ENCODE measurements around the gene TRAF2.

TRAF2 gene

GRCh38 chr9:136946228-136947027, 60.1 kb downstream of the TRAF2 start:
- ATAC-seq: no peak
- TF ChIP-seq TSHZ2 (CRISPR knock-in tag; IDR thresholded peaks at IDR 0.05): no peak
- no peak for TF ChIP-seq POU6F1 (CRISPR knock-in tag; IDR thresholded peaks at IDR 0.05; ENCODE audit: borderline replicate concordance, low read depth)
- no peak for TF ChIP-seq ISL1 (CRISPR knock-in tag; IDR thresholded peaks at IDR 0.05)
- TF ChIP-seq ZFP3 (CRISPR knock-in tag; IDR thresholded peaks at IDR 0.05): no peak
- no peak for TF ChIP-seq ZFP30 (CRISPR knock-in tag; IDR thresholded peaks at IDR 0.05)
- TF ChIP-seq ZNF8 (CRISPR knock-in tag; IDR thresholded peaks at IDR 0.05): no peak
- TF ChIP-seq CSRNP3 (CRISPR knock-in tag; IDR thresholded peaks at IDR 0.05): no peak
- TF ChIP-seq ZC3H10 (CRISPR knock-in tag; IDR thresholded peaks at IDR 0.05): no peak
- TF ChIP-seq TCF4 (CRISPR knock-in tag; IDR thresholded peaks at IDR 0.05; ENCODE audit: borderline replicate concordance): no peak
- no peak for TF ChIP-seq CREB5 (CRISPR knock-in tag; IDR thresholded peaks at IDR 0.05; ENCODE audit: low read depth)
- no peak for TF ChIP-seq ZNF565 (CRISPR knock-in tag; conservative IDR thresholded peaks at IDR 0.05; ENCODE audit: low read depth)
- TF ChIP-seq ZNF70 (CRISPR knock-in tag; IDR thresholded peaks at IDR 0.05): no peak
- no peak for TF ChIP-seq PATZ1 (CRISPR knock-in tag; IDR thresholded peaks at IDR 0.05; ENCODE audit: borderline replicate concordance)
- TF ChIP-seq BACH2 (CRISPR knock-in tag; IDR thresholded peaks at IDR 0.05; ENCODE audit: borderline replicate concordance): no peak
- TF ChIP-seq PPARA (CRISPR knock-in tag; IDR thresholded peaks at IDR 0.05; ENCODE audit: borderline replicate concordance): no peak
- no peak for TF ChIP-seq GLIS3 (CRISPR knock-in tag; IDR thresholded peaks at IDR 0.05)
- no peak for TF ChIP-seq TOX (CRISPR knock-in tag; IDR thresholded peaks at IDR 0.05; ENCODE audit: borderline replicate concordance)
- no peak for TF ChIP-seq ESRRG (CRISPR knock-in tag; IDR thresholded peaks at IDR 0.05)
- no peak for TF ChIP-seq RARB (CRISPR knock-in tag; IDR thresholded peaks at IDR 0.05)

GRCh38 chr9:136947028-136947891, 60.9 kb downstream of the TRAF2 start:
- TF ChIP-seq ZFP30 (CRISPR knock-in tag; IDR thresholded peaks at IDR 0.05) (no peak), GLIS3 (CRISPR knock-in tag; IDR thresholded peaks at IDR 0.05) (no peak), PPARA (CRISPR knock-in tag; IDR thresholded peaks at IDR 0.05; ENCODE audit: borderline replicate concordance) (no peak), OSR1 (CRISPR knock-in tag; IDR thresholded peaks at IDR 0.05) (no peak), CSRNP3 (CRISPR knock-in tag; IDR thresholded peaks at IDR 0.05) (no peak), ZNF70 (CRISPR knock-in tag; IDR thresholded peaks at IDR 0.05) (no peak), BACH2 (CRISPR knock-in tag; IDR thresholded peaks at IDR 0.05; ENCODE audit: borderline replicate concordance) (no peak), ISL1 (CRISPR knock-in tag; IDR thresholded peaks at IDR 0.05) (no peak), ZNF8 (CRISPR knock-in tag; IDR thresholded peaks at IDR 0.05) (no peak)
- ATAC-seq: no peak
